Smooth muscle cell (in vitro differentiated cells): ENCODE data around the gene ZDHHC9. TPM values are rescaled to one million over a fixed set of nuclear protein-coding genes. Genes with fewer than 3 reads are reported as not detected.

Experiments
- DNase-seq: peaks from one replicate; lab custom pipeline; 2025; ENCODE audit not compliant: unreplicated experiment; lab: John Stamatoyannopoulos, UW
- H2AFZ ChIP-seq: fragments of 200-600 bp; sonication (generic); 2 replicates; pipeline ENCODE4 v1.6.0; 2016; ENCODE audit warnings: antibody characterized with exemption, low read depth, mild to moderate bottlenecking
- H3F3A ChIP-seq: fragments of 200-600 bp; sonication (generic); 2 replicates; pipeline ENCODE4 v1.6.0; 2017; ENCODE audit warnings: antibody characterized with exemption, low read depth
- H3K27ac ChIP-seq: fragments of 200-600 bp; sonication (generic); 2 replicates; pipeline ENCODE4 v1.5.1; 2016; ENCODE audit warnings: low read depth, mild to moderate bottlenecking
- H3K27me3 ChIP-seq: fragments of 200-600 bp; sonication (generic); 2 replicates; pipeline ENCODE4 v1.6.1; 2016; ENCODE audit warnings: low read depth, mild to moderate bottlenecking
- H3K36me3 ChIP-seq: fragments of 200-600 bp; sonication (generic); 2 replicates; pipeline ENCODE4 v1.5.1; 2016; ENCODE audit warnings: low read depth
- H3K4me1 ChIP-seq: fragments of 200-600 bp; sonication (generic); 2 replicates; pipeline ENCODE4 v1.5.1; 2016; ENCODE audit warnings: low read depth
- H3K4me2 ChIP-seq: fragments of 200-600 bp; sonication (generic); 2 replicates; pipeline ENCODE4 v1.6.0; 2016; ENCODE audit warnings: mild to moderate bottlenecking
- H3K4me3 ChIP-seq: fragments of 200-600 bp; sonication (generic); 2 replicates; pipeline ENCODE4 v1.5.1; 2016; ENCODE audit warnings: mild to moderate bottlenecking
- H3K79me2 ChIP-seq: fragments of 200-600 bp; sonication (generic); 2 replicates; pipeline ENCODE4 v1.6.0; 2016; ENCODE audit warnings: low read depth, mild to moderate bottlenecking
- H3K9ac ChIP-seq: fragments of 200-600 bp; sonication (generic); 2 replicates; pipeline ENCODE4 v1.6.0; 2016; ENCODE audit warnings: low read depth
- H3K9me3 ChIP-seq: fragments of 200-600 bp; sonication (generic); replicated peaks from 2 replicates; pipeline ENCODE4 v1.5.1; 2016; ENCODE audit warnings: low read depth
- H4K20me1 ChIP-seq: fragments of 200-600 bp; sonication (generic); 2 replicates; pipeline ENCODE4 v1.6.0; 2016; ENCODE audit warnings: low read depth
- CTCF ChIP-seq: fragments of 200-600 bp; sonication (generic); IDR thresholded peaks from 2 replicates; pipeline ENCODE4 v1.5.1; 2017; ENCODE audit warnings: borderline replicate concordance, mild to moderate bottlenecking, antibody characterized with exemption; ENCODE audit not compliant: insufficient read depth, poor library complexity, severe bottlenecking
- WGBS: methylation state at CpG from one replicate; pipeline ENCODE4 v1.1.7; 2016; ENCODE audit warnings: low lambda C conversion rate; 5-methylcytosine and 5-hydroxymethylcytosine counted together
- polyA plus RNA-seq: library from polyadenylated mRNA; unstranded; fragments of >200 nt; fragmentation: Nextera tagmentation; extraction: Ambion mirVana; gene quantifications from 2 replicates; pipeline ENCODE4 v1.2.1, GENCODE V29; 2016
- total RNA-seq: library from RNA; depleted of rRNA; stranded (reverse); fragments of >200 nt; gene quantifications from 2 replicates; pipeline ENCODE4 v1.2.3, GENCODE V29; 2014

ZDHHC9 gene
- total and polyA plus RNA-seq, 2 experiments from 2014 or later = 44.3 to 45.7 TPM

GRCh38 chrX:129804806-129805205 is 38.9 kb downstream of the ZDHHC9 start:
- Histone ChIP-seq H3K4me2 (no peak overlapping the region), H3K36me3 (no peaks in the 10 kb centered on the region), H3K9me3 (no peaks in the 10 kb centered on the region), H3F3A (no peaks in the 10 kb centered on the region), H3K27ac (no peak overlapping the region), H3K9ac (no peak overlapping the region), H3K79me2 (no peaks in the 10 kb centered on the region), H4K20me1 (no peaks in the 10 kb centered on the region), H3K4me3 (no peak overlapping the region), H3K27me3 (no peaks in the 10 kb centered on the region), H3K4me1 (no peaks in the 10 kb centered on the region), H2AFZ (no peak overlapping the region)
- DNase-seq = no peak
- no peak for TF ChIP-seq CTCF
- WGBS = 85% methylated on average over 4 of the region's 4 CpGs

GRCh38 chrX:129802863-129803262 is 40.8 kb downstream of the ZDHHC9 start:
- DNase-seq = no peak
- no peaks in the 10 kb centered on the region for H3K36me3 ChIP-seq
- 57% methylated on average over 1 of the region's 1 CpG for WGBS

GRCh38 chrX:129800186-129800585 is 43.5 kb downstream of the ZDHHC9 start:
- no peak for DNase-seq
- Histone ChIP-seq H3K9ac (no peak overlapping the region), H3F3A (no peaks in the 10 kb centered on the region), H3K9me3 (no peaks in the 10 kb centered on the region), H3K27ac (no peak overlapping the region), H3K4me1 (no peaks in the 10 kb centered on the region), H3K4me2 (no peak overlapping the region), H3K27me3 (no peaks in the 10 kb centered on the region), H3K79me2 (no peaks in the 10 kb centered on the region), H3K4me3 (no peak overlapping the region), H4K20me1 (no peaks in the 10 kb centered on the region), H3K36me3 (no peaks in the 10 kb centered on the region), H2AFZ (no peak overlapping the region)
- 70% methylated on average over 4 of the region's 4 CpGs for WGBS
- no peak for TF ChIP-seq CTCF

More at GRCh38 chrX:129802863-129803262, 40.8 kb downstream of the ZDHHC9 start:
- Histone ChIP-seq H3K4me2 (no peak overlapping the region), H3F3A (no peaks in the 10 kb centered on the region), H3K9me3 (no peaks in the 10 kb centered on the region), H3K27ac (no peak overlapping the region), H3K4me3 (no peak overlapping the region), H3K27me3 (no peaks in the 10 kb centered on the region), H3K4me1 (no peaks in the 10 kb centered on the region), H2AFZ (no peak overlapping the region), H3K79me2 (no peaks in the 10 kb centered on the region), H3K9ac (no peak overlapping the region), H4K20me1 (no peaks in the 10 kb centered on the region)
- no peak for TF ChIP-seq CTCF

GRCh38 chrX:129798888-129799287 is 44.8 kb downstream of the ZDHHC9 start:
- DNase-seq = no peak
- Histone ChIP-seq H3K9me3 (no peaks in the 10 kb centered on the region), H3K36me3 (no peaks in the 10 kb centered on the region), H4K20me1 (no peaks in the 10 kb centered on the region), H3K9ac (no peak overlapping the region), H2AFZ (no peak overlapping the region), H3K4me1 (no peaks in the 10 kb centered on the region), H3F3A (no peaks in the 10 kb centered on the region), H3K27ac (no peak overlapping the region), H3K4me3 (no peak overlapping the region), H3K79me2 (no peaks in the 10 kb centered on the region), H3K4me2 (no peak overlapping the region), H3K27me3 (no peaks in the 10 kb centered on the region)
- TF ChIP-seq CTCF = no peak
- WGBS = 69% methylated on average over 5 of the region's 5 CpGs
